RWPE1 (cell line): ENCODE data around the gene BMP10.
"Not testable (repeated sequence)": the region's sequence is repeated elsewhere in the genome, so short reads cannot be mapped to it uniquely, and the experiment has no call there.

ENCODE experiments used
- CTCF ChIA-PET: fragments of 350-600 bp; sonication (Branson Sonifier 250); formaldehyde crosslinking; extraction: SDS; loops from one replicate; lab custom pipeline; 2021; lab: Yijun Ruan, JAX
- POLR2A ChIA-PET: fragments of 400-600 bp; formaldehyde crosslinking; extraction: SDS; loops from one replicate; lab custom pipeline; 2020; ENCODE audit warnings: antibody characterized with exemption; ENCODE audit not compliant: low non-redundant PET; lab: Yijun Ruan, JAX
- DNase-seq: peaks from one replicate; pipeline ENCODE4 v3.0.0; 2012; ENCODE audit warnings: low spot score
- H3K27ac ChIP-seq: fragments of 450-650 bp; 2 replicates; pipeline ENCODE4 v1.5.1; 2017
- TF ChIP-seq, protein P1 (sequence below): fragments of 450-650 bp; conservative IDR thresholded peaks from 2 replicates; pipeline ENCODE4 v1.5.1; 2017; ENCODE audit warnings: low read depth, mild to moderate bottlenecking

BMP10 gene

DNA sequence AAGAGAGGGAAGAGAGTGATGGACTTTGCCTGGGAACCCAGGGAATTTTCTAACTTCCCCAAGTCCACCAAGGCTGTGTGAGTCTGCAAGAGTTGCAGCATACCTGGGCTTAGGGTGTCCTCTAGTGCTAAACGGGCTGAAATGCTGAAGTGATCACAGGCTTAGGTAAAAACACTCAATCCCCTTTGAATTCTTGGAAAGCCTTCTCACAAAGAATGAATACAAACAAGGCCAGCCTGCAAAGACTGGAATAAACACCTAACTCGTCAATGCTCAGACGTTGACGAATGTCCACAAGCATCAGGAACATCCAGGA is 30.0 kb upstream of the BMP10 start:
- TF ChIP-seq, protein P1, sequence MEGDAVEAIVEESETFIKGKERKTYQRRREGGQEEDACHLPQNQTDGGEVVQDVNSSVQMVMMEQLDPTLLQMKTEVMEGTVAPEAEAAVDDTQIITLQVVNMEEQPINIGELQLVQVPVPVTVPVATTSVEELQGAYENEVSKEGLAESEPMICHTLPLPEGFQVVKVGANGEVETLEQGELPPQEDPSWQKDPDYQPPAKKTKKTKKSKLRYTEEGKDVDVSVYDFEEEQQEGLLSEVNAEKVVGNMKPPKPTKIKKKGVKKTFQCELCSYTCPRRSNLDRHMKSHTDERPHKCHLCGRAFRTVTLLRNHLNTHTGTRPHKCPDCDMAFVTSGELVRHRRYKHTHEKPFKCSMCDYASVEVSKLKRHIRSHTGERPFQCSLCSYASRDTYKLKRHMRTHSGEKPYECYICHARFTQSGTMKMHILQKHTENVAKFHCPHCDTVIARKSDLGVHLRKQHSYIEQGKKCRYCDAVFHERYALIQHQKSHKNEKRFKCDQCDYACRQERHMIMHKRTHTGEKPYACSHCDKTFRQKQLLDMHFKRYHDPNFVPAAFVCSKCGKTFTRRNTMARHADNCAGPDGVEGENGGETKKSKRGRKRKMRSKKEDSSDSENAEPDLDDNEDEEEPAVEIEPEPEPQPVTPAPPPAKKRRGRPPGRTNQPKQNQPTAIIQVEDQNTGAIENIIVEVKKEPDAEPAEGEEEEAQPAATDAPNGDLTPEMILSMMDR, result no peak
- DNase-seq, result no peak
- ChIA-PET POLR2A (no interaction called here), CTCF (interaction anchor here (0.6 to 0.7 kb wide), 2 partner anchors 24 to 153 kb away, joined by 4 to 5 read pairs; no protein-coding TSS in a partner anchor)
- H3K27ac ChIP-seq, result no peak overlapping the region

DNA sequence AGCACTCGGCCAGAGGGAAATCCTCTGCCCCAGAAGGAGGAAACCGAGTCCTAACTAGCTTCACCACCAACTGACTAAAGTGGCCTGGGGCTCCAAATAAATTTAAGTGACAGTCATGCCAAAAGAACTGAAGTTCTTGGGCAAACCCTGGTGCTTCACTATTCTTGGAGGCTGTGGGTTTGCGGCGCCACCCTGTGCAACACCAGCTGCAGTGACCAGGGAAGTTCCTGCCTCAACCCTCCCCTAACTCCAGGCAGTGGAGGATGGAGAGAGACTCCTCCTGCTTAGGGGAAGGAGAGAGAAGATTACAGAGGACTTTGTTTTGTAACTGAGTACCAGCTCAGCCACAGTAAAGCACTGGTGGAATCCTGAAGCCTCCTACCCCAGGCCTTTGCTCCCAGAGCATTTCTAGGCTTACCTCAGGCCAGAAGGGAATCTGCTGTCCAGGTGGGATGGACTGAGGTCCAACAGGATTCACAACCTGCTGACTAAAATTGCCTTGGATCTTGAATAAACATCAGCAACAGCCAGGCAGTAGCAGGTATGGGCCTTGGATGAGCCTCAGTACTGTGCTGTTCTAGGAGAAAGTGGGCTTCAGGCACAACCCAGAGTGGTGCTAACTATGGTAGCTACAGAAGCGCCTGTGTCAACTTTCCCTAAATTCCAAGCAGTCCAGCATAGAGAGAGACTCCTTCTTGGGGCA is 29.4 kb upstream of the BMP10 start:
- POLR2A ChIA-PET, result no interaction called here
- H3K27ac ChIP-seq, result no peak overlapping the region
- no peak for DNase-seq
- TF ChIP-seq, protein P1, result no peak
- CTCF ChIA-PET, result interaction anchor here (0.6 to 0.7 kb wide), 2 partner anchors 24 to 152 kb away, joined by 4 to 5 read pairs; no protein-coding TSS in a partner anchor

DNA sequence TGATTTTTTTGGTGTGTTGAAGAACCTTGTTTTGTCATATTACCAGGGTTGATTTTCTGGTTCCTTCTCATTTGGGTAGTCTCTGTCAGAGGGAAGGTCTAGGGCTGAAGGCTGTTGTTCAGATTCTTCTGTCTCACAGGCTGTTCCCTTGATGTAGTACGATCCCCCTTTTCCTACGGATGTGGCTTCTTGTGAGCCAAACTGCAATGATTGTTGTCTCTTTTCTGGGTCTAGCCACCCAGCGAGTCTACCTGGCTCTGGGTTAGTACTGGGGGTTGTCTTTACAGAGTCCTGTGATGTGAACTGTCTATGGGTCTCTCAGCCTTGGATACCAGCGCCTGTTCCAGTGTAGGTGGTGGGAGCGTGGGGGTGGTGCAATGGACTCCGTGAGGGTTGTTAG is 24.8 kb upstream of the BMP10 start:
- DNase-seq, H3K27ac ChIP-seq, POLR2A ChIA-PET: not testable (repeated sequence)
- CTCF ChIA-PET, result interaction anchor here (0.5 to 1.5 kb wide), 2 partner anchors 14 to 26 kb away, joined by 3 read pairs; no protein-coding TSS in a partner anchor

DNA sequence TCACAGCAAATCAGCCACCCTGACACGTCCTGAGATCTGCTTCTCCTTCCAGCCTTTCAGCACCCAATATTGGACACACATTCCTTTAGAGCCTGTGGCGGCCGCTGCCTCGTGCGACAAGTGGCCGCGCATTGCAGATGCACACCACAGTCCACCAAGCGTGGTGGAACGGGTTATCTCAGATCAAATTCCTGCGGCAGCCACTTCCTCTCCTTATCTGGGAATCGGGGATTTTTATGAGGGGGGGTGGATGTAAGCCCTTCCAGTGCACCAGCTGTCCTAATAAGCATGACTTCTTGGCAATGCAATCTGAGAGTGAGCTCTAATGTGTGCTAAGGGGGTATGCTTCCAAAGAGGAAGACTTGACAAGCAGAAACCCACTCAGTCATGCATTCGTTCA is 18.3 kb upstream of the BMP10 start:
- H3K27ac ChIP-seq, result no peak overlapping the region
- no peak for DNase-seq
- CTCF ChIA-PET, result no interaction called here
- POLR2A ChIA-PET, result no interaction called here
- TF ChIP-seq, protein P1, result no peak

DNA sequence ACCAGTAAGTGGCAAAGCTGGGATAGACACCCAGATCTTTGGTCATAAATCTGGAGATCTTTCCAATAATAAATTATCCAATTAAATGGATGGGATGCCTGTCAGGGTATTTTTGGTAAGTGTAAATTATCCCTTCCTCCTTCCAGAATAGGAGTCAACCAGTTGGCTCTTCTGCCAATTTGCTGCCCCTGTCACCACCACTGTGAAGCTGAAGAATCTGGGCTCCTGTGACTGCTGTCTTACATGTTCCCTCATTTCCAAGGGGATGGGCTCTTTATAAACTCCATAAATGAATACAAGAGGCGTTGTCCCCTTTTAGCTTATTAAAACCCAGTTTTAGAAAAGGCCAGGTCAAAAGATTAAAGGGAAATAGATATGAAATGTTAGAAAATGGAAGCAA is 17.8 kb upstream of the BMP10 start:
- POLR2A ChIA-PET, result no interaction called here
- CTCF ChIA-PET, result no interaction called here
- TF ChIP-seq, protein P1, result no peak
- no peak for DNase-seq
- H3K27ac ChIP-seq, result no peak overlapping the region

DNA sequence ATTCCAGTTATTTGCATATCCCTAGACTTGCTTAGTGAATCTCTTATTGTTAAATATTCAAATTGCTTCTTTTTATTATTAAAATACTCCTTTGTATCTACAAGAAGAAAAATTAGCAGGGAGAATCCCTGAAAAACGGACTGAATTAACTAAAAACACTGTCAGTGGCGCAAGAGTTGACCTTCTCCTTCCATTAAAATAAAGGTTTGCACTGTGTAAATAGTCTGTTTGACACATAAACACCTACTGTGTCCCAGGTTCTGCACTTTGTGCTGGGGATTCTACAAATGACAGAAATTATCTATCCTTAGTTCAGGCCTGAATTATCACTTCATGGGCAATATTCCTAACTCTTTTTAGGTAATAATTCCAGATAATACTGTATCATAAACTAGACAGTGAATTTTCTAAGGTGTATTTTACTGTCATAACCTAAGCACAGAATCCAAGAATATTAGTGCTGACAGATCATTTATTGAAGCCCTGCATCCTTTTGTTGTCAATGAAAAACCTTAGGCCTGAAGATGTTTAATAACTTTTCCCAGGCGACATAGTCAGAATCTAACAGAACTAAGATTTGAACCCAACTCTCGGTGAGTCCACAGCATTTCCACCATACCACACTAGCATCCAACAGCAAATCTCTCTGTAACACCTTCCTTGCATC is 17.0 kb upstream of the BMP10 start:
- no peak for DNase-seq
- ChIA-PET POLR2A (no interaction called here), CTCF (no interaction called here)
- TF ChIP-seq, protein P1, result no peak
- no peak overlapping the region for H3K27ac ChIP-seq

DNA sequence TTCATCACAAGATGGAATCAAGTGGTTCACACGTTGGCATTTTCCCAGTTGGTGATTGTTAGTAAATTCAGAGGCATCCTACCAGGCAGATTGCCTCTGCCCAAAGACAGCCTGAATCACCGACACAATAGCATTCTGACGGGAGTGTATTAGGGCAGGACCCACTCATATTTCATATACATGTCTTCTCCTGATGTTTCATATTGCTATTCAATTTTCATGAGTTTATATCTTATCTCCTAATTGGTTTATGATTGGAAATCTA is 14.5 kb upstream of the BMP10 start:
- DNase-seq, result no peak
- POLR2A ChIA-PET, result no interaction called here
- TF ChIP-seq, protein P1, result no peak
- CTCF ChIA-PET, result no interaction called here
- no peak overlapping the region for H3K27ac ChIP-seq
